Measurements from ENCODE around the gene GAL3ST3.

The GAL3ST3 gene

DNA sequence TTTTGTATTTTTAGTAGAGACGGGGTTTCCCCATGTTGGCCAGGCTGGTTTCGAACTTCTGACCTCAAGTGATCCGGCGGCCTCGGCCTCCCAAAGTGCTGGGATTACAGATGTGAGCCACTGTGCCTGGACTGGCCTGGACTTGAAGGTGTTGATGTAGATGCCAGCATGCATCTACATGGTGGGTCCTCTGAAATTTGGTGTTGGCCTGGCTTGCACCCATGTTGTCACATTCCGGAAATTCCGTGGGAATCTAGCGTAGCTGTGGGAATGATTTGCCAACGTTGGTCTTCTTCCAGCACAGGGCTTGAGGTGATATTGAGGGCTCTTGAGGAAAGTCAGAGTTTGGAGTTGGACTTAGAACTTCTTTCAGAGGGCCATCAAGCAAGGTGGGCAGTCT lies 27.6 kb upstream of the GAL3ST3 start:
- Histone ChIP-seq H3K79me2 (ENCODE audit: control insufficient read depth, insufficient read depth, low read length, poor library complexity) (peaks cover 5% of the 10 kb centered on the region), H3K4me1 (ENCODE audit: control insufficient read depth in 1 of 2, insufficient read depth in 2 of 2, low read length in 2 of 2) (peaks cover 6 to 17% of the 10 kb centered on the region in 2 experiments), H3K14ac (ENCODE audit: low read length) (no peak overlapping the region), H2BK120ac (ENCODE audit: insufficient read depth, low read length, poor library complexity) (no peak overlapping the region), H3K27me3 (ENCODE audit: insufficient read depth, low read length) (no peaks in the 10 kb centered on the region), H3K9me3 (ENCODE audit: insufficient read depth, low read depth, low read length) (no peaks in the 10 kb centered on the region), H4K8ac (ENCODE audit: low read depth, low read length) (peak overlapping the region; percentile 10), H2AFZ (ENCODE audit: insufficient read depth, low read length, poor library complexity) (no peak overlapping the region), H2AK5ac (ENCODE audit: low read length) (no peak overlapping the region), H3K4me3 (ENCODE audit: low read depth, low read length) (no peak overlapping the region), H3K23ac (ENCODE audit: low read length) (no peak overlapping the region), H3K36me3 (ENCODE audit: control insufficient read depth in 1 of 2, insufficient read depth in 2 of 2, low read length in 2 of 2) (peaks cover 4 to 11% of the 10 kb centered on the region in 2 experiments), H3K4me2 (ENCODE audit: low read length) (no peak overlapping the region), H3K79me1 (ENCODE audit: low read length) (peaks cover 5% of the 10 kb centered on the region), H3K27ac (ENCODE audit: low read depth, low read length) (no peak overlapping the region), H4K91ac (ENCODE audit: low read depth, low read length) (no peak overlapping the region), H2BK5ac (ENCODE audit: low read depth, low read length, poor library complexity) (no peak overlapping the region), H3K4ac (ENCODE audit: low read depth, low read length) (peak overlapping the region; percentile 30), H2BK12ac (ENCODE audit: low read length) (peak overlapping the region; percentile 54), H3K9ac (ENCODE audit: low read length) (no peak overlapping the region), H4K12ac (ENCODE audit: low read depth, low read length) (no peak overlapping the region), H3K18ac (ENCODE audit: low read length) (no peak overlapping the region)
- peak in 1 of 2 donors; percentile 41 for DNase-seq
- no CpG with 5 or more reads among the region's 9 CpGs for WGBS (ENCODE audit: extremely low coverage, insufficient coverage, insufficient read length)

DNA sequence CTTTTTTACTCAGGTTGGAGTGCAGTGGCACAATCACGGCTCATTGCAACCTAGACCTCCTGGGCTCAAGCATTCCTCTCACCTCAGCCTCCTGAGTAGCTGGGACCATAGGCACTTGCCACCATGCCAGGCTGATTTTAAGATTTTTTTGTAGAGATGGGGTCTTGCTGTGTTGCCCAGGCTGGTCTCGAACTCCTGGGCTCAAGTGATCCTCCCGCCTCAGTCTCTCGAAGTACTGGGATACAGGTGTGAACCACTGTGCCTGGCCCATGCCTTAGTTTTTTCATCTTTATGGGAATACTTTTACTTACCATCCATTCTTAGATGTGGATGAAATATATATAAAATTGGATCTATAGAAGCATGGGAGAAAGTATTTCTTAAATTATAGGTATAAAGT lies 26.3 kb upstream of the GAL3ST3 start:
- Histone ChIP-seq H2AK5ac (ENCODE audit: low read length) (no peak overlapping the region), H2BK12ac (ENCODE audit: low read length) (no peak overlapping the region), H3K36me3 (ENCODE audit: control insufficient read depth in 1 of 2, insufficient read depth in 2 of 2, low read length in 2 of 2) (peaks cover 4 to 11% of the 10 kb centered on the region in 2 experiments), H3K27ac (ENCODE audit: low read depth, low read length) (no peak overlapping the region), H4K8ac (ENCODE audit: low read depth, low read length) (no peak overlapping the region), H3K18ac (ENCODE audit: low read length) (no peak overlapping the region), H3K23ac (ENCODE audit: low read length) (no peak overlapping the region), H2AFZ (ENCODE audit: insufficient read depth, low read length, poor library complexity) (no peak overlapping the region), H4K91ac (ENCODE audit: low read depth, low read length) (no peak overlapping the region), H3K4me3 (ENCODE audit: low read depth, low read length) (no peak overlapping the region), H3K9ac (ENCODE audit: low read length) (no peak overlapping the region), H3K4ac (ENCODE audit: low read depth, low read length) (no peak overlapping the region), H2BK120ac (ENCODE audit: insufficient read depth, low read length, poor library complexity) (no peak overlapping the region), H4K12ac (ENCODE audit: low read depth, low read length) (no peak overlapping the region), H3K79me2 (ENCODE audit: control insufficient read depth, insufficient read depth, low read length, poor library complexity) (peaks cover 8% of the 10 kb centered on the region), H3K14ac (ENCODE audit: low read length) (no peak overlapping the region), H3K9me3 (ENCODE audit: insufficient read depth, low read depth, low read length) (no peaks in the 10 kb centered on the region), H2BK5ac (ENCODE audit: low read depth, low read length, poor library complexity) (no peak overlapping the region), H3K4me1 (ENCODE audit: control insufficient read depth in 1 of 2, insufficient read depth in 2 of 2, low read length in 2 of 2) (peaks cover under 1 to 11% of the 10 kb centered on the region in 2 experiments), H3K79me1 (ENCODE audit: low read length) (peaks cover 12% of the 10 kb centered on the region), H3K4me2 (ENCODE audit: low read length) (no peak overlapping the region), H3K27me3 (ENCODE audit: insufficient read depth, low read length) (no peaks in the 10 kb centered on the region)
- no peak for DNase-seq
- no CpG with 5 or more reads among the region's 4 CpGs for WGBS (ENCODE audit: extremely low coverage, insufficient coverage, insufficient read length)

DNA sequence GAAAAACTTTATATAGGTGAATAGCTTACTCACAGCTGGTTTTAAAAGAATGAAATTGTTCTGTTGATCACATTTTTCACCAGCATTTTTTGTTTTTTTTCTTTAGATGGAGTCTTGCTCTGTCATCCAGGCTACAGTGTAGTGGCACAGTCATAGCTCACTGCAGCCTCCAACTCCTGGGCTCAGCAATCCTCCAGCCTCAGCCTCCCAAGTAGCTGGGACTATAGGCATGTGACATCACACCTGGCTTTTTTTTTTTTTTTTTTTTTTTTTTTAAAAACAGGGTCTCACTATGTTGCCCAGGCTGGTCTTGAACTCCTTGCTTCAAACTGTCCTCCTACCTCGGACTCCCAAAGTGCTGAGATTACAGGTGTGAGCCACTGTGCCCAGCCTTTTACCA lies 24.7 kb upstream of the GAL3ST3 start:
- no peak overlapping the region for H2AFZ ChIP-seq (ENCODE audit: insufficient read depth, low read length, poor library complexity)
- H3K18ac ChIP-seq (ENCODE audit: low read length): no peak overlapping the region
- no peak overlapping the region for H2BK5ac ChIP-seq (ENCODE audit: low read depth, low read length, poor library complexity)
- peaks cover 13% of the 10 kb centered on the region for H3K79me2 ChIP-seq (ENCODE audit: control insufficient read depth, insufficient read depth, low read length, poor library complexity)
- H4K8ac ChIP-seq (ENCODE audit: low read depth, low read length): no peak overlapping the region
- no peak overlapping the region for H3K23ac ChIP-seq (ENCODE audit: low read length)
- DNase-seq: no peak
- H3K4me2 ChIP-seq (ENCODE audit: low read length): no peak overlapping the region
- H3K4me1 ChIP-seq (ENCODE audit: control insufficient read depth in 1 of 2, insufficient read depth in 2 of 2, low read length in 2 of 2): peaks cover 4 to 8% of the 10 kb centered on the region in 2 experiments
- WGBS (ENCODE audit: extremely low coverage, insufficient coverage, insufficient read length): no CpG with 5 or more reads among the region's 1 CpG
- H2BK12ac ChIP-seq (ENCODE audit: low read length): no peak overlapping the region
- H3K4ac ChIP-seq (ENCODE audit: low read depth, low read length): no peak overlapping the region
- H2BK120ac ChIP-seq (ENCODE audit: insufficient read depth, low read length, poor library complexity): no peak overlapping the region
- H3K9ac ChIP-seq (ENCODE audit: low read length): no peak overlapping the region
- H3K79me1 ChIP-seq (ENCODE audit: low read length): peaks cover 20% of the 10 kb centered on the region
- H3K27me3 ChIP-seq (ENCODE audit: insufficient read depth, low read length): no peaks in the 10 kb centered on the region
- H3K4me3 ChIP-seq (ENCODE audit: low read depth, low read length): no peak overlapping the region
- no peaks in the 10 kb centered on the region for H3K9me3 ChIP-seq (ENCODE audit: insufficient read depth, low read depth, low read length)
- H2AK5ac ChIP-seq (ENCODE audit: low read length): no peak overlapping the region
- H3K14ac ChIP-seq (ENCODE audit: low read length): no peak overlapping the region
- no peak overlapping the region for H4K12ac ChIP-seq (ENCODE audit: low read depth, low read length)
- H4K91ac ChIP-seq (ENCODE audit: low read depth, low read length): no peak overlapping the region
- H3K36me3 ChIP-seq (ENCODE audit: control insufficient read depth in 1 of 2, insufficient read depth in 2 of 2, low read length in 2 of 2): peaks cover 9 to 17% of the 10 kb centered on the region in 2 experiments
- no peak overlapping the region for H3K27ac ChIP-seq (ENCODE audit: low read depth, low read length)

DNA sequence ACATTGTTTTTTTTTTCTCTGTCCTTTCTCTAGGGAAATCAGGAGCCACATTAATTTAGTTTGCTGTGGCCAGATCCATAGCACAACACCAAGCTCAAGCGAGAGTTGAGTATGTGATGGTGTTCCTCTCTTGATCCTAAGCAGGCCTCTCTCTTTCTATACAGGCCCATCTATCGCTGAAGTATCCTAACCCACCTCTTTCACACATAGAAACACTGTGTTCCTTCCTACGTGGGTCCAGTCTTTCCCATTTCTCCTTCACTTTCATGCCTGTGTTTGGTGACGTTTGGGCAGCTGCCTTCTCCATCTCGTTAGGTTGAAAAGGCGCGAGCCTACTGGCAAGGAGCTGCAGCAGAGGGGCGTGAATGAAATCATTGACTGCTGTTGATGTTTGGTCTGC lies 23.6 kb upstream of the GAL3ST3 start:
- Histone ChIP-seq H3K36me3 (ENCODE audit: control insufficient read depth in 1 of 2, insufficient read depth in 2 of 2, low read length in 2 of 2) (peaks cover 20 to 28% of the 10 kb centered on the region in 2 experiments), H3K9me3 (ENCODE audit: insufficient read depth, low read depth, low read length) (no peaks in the 10 kb centered on the region), H2BK120ac (ENCODE audit: insufficient read depth, low read length, poor library complexity) (no peak overlapping the region), H4K8ac (ENCODE audit: low read depth, low read length) (no peak overlapping the region), H2BK5ac (ENCODE audit: low read depth, low read length, poor library complexity) (no peak overlapping the region), H3K23ac (ENCODE audit: low read length) (no peak overlapping the region), H2AFZ (ENCODE audit: insufficient read depth, low read length, poor library complexity) (no peak overlapping the region), H4K12ac (ENCODE audit: low read depth, low read length) (no peak overlapping the region), H3K79me2 (ENCODE audit: control insufficient read depth, insufficient read depth, low read length, poor library complexity) (peaks cover 13% of the 10 kb centered on the region), H3K27me3 (ENCODE audit: insufficient read depth, low read length) (no peaks in the 10 kb centered on the region), H3K4ac (ENCODE audit: low read depth, low read length) (peak overlapping the region; percentile 82), H2BK12ac (ENCODE audit: low read length) (no peak overlapping the region), H2AK5ac (ENCODE audit: low read length) (no peak overlapping the region), H3K4me3 (ENCODE audit: low read depth, low read length) (no peak overlapping the region), H3K14ac (ENCODE audit: low read length) (no peak overlapping the region), H3K4me2 (ENCODE audit: low read length) (no peak overlapping the region), H3K4me1 (ENCODE audit: control insufficient read depth in 1 of 2, insufficient read depth in 2 of 2, low read length in 2 of 2) (peaks cover 4 to 6% of the 10 kb centered on the region in 2 experiments), H3K18ac (ENCODE audit: low read length) (no peak overlapping the region), H3K27ac (ENCODE audit: low read depth, low read length) (no peak overlapping the region), H3K79me1 (ENCODE audit: low read length) (peaks cover 20% of the 10 kb centered on the region), H3K9ac (ENCODE audit: low read length) (no peak overlapping the region), H4K91ac (ENCODE audit: low read depth, low read length) (no peak overlapping the region)
- WGBS (ENCODE audit: extremely low coverage, insufficient coverage, insufficient read length): no CpG with 5 or more reads among the region's 8 CpGs
- no peak for DNase-seq

Measured in trophoblast cell (in vitro differentiated cells and primary cell).